A673 (cell line): ENCODE data around the gene PLA2G6. TPM values are rescaled to one million over a fixed set of nuclear protein-coding genes. Genes with fewer than 3 reads are reported as not detected.

Experiments used
- BruUV-seq: library from RNA; stranded (reverse); fragments of 400-500 nt; replicated peaks from 2 replicates; lab custom pipeline; 2021; lab: Mats Ljungman, UMichigan
- CTCF ChIA-PET: fragments of 300-600 bp; sonication (Branson Sonifier 250); formaldehyde crosslinking; loops from one replicate; lab custom pipeline; 2022; ENCODE audit warnings: antibody characterized with exemption; lab: Charles Lee
- POLR2A ChIA-PET: fragments of 300-600 bp; sonication (Branson Sonifier 250); formaldehyde crosslinking; loops from one replicate; lab custom pipeline; 2022; ENCODE audit warnings: antibody characterized with exemption; ENCODE audit not compliant: low non-redundant PET; lab: Charles Lee
- DNase-seq: peaks from one replicate; pipeline ENCODE4 v3.0.0-alpha.2; 2015; ENCODE audit warnings: low spot score
- H3K27ac ChIP-seq: fragments of 200-600 bp; sonication (generic); 2 replicates; pipeline ENCODE4 v1.5.1; 2016; ENCODE audit warnings: mixed run types, low read depth, mild to moderate bottlenecking, mixed read lengths, antibody characterized with exemption, low read length; ENCODE audit not compliant: poor library complexity, severe bottlenecking
- H3K27me3 ChIP-seq: fragments of 200-600 bp; sonication (generic); replicated peaks from 2 replicates; pipeline ENCODE4 v1.6.1; 2017; ENCODE audit warnings: mixed run types, low read depth, mild to moderate bottlenecking, mixed read lengths, antibody characterized with exemption, low read length; ENCODE audit not compliant: insufficient read depth, poor library complexity
- H3K36me3 ChIP-seq: fragments of 200-600 bp; sonication (generic); 2 replicates; pipeline ENCODE4 v1.6.1; 2016; ENCODE audit warnings: mixed run types, mild to moderate bottlenecking, mixed read lengths, antibody characterized with exemption, low read length; ENCODE audit not compliant: insufficient read depth, poor library complexity, severe bottlenecking
- H3K4me1 ChIP-seq: fragments of 200-600 bp; sonication (generic); 2 replicates; pipeline ENCODE4 v1.6.1; 2017; ENCODE audit warnings: mixed run types, mild to moderate bottlenecking, mixed read lengths, antibody characterized with exemption, low read length; ENCODE audit not compliant: insufficient read depth, poor library complexity, severe bottlenecking
- H3K4me3 ChIP-seq: fragments of 200-600 bp; sonication (generic); 2 replicates; pipeline ENCODE4 v1.5.1; 2016; ENCODE audit warnings: low read depth, mixed run types, mild to moderate bottlenecking, mixed read lengths, low read length; ENCODE audit not compliant: poor library complexity, severe bottlenecking
- H3K9me3 ChIP-seq: fragments of 200-600 bp; sonication (generic); 2 replicates; pipeline ENCODE4 v1.6.1; 2016; ENCODE audit warnings: mixed run types, low read depth, mild to moderate bottlenecking, mixed read lengths, antibody characterized with exemption, low read length; ENCODE audit not compliant: poor library complexity, severe bottlenecking
- EZH2 ChIP-seq: fragments of 200-600 bp; sonication (generic); IDR thresholded peaks from 2 replicates; pipeline ENCODE4 v1.6.1; 2017; ENCODE audit warnings: borderline replicate concordance, low read depth, mild to moderate bottlenecking, mixed read lengths, antibody characterized with exemption, low read length; ENCODE audit not compliant: poor library complexity, severe bottlenecking
- intact Hi-C: fragments of 100-400 bp; cut with micrococcal nuclease; formaldehyde crosslinking; loops from one replicate; pipeline ENCODE4 v1.10.0; 2022; ENCODE audit not compliant: unreplicated experiment
- total RNA-seq: library from RNA; stranded (reverse); gene quantifications from 2 replicates; pipeline ENCODE4 v1.2.3, GENCODE V29; 2021
- TF ChIP-seq, protein P1 (sequence below): fragments of 300-800, 200-600 bp; sonication (generic); conservative IDR thresholded peaks from 2 replicates; pipeline ENCODE4 v1.5.1; 2017; ENCODE audit warnings: low read depth, mild to moderate bottlenecking, antibody characterized with exemption, low read length, moderate library complexity, mixed read lengths

PLA2G6 gene
- total RNA-seq, 1 experiment from 2014 or later = 31.8 TPM

DNA sequence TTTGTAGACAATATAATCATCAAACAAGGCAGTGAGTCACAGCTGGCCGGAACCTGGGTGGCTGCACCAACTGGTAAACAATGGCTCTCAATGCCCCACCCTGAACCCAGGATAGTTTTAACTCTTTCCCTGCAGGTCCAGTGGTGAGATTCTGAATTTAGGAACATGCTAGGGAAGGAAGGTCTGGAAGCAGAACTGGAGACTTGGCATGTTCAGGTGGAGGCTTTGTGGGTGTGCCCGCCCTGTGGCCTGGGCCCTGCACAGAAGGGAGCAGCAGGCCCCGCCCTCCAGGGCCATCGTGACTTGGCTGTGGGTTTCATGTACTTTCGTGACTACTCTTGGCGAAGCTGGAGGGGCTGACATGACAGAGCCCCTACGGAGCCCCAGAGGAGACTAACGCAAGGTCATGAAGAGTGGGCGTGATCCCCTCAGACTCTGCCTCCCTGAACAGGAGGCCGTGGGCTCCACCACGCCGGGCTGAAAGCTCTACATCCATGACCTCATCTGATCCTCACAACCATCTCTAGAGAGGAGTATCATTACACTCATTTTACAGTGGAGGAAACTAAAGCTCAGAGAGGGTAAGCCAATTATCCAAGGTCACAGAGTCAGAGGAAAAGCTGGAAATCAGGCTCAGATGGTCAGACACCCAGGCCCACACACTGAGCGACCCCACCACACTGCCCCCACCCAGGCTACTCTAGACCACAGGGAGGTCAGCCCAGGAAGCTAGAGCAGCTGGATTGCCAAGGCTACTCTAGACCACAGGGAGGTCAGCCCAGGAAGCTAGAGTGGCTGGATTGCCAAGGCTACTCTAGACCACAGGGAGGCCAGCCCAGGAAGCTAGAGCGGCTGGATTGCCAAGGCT, 47.5 kb upstream of the PLA2G6 start:
- no peaks in the 10 kb centered on the region for H3K27me3 ChIP-seq
- peaks cover 10% of the 10 kb centered on the region for H3K36me3 ChIP-seq
- ChIA-PET POLR2A (no interaction called here), CTCF (interaction anchor here (1.6 kb wide), 1 partner anchor 177 kb away, joined by 5 read pairs; no protein-coding TSS in a partner anchor)
- intact Hi-C loops = no loop called here
- no peaks in the 10 kb centered on the region for H3K4me1 ChIP-seq
- no TSS peak for BruUV-seq
- no peak for DNase-seq
- H3K27ac ChIP-seq = peak overlapping the region; percentile 8
- no peak overlapping the region for H3K4me3 ChIP-seq
- H3K9me3 ChIP-seq = no peaks in the 10 kb centered on the region
- TF ChIP-seq, protein P1, sequence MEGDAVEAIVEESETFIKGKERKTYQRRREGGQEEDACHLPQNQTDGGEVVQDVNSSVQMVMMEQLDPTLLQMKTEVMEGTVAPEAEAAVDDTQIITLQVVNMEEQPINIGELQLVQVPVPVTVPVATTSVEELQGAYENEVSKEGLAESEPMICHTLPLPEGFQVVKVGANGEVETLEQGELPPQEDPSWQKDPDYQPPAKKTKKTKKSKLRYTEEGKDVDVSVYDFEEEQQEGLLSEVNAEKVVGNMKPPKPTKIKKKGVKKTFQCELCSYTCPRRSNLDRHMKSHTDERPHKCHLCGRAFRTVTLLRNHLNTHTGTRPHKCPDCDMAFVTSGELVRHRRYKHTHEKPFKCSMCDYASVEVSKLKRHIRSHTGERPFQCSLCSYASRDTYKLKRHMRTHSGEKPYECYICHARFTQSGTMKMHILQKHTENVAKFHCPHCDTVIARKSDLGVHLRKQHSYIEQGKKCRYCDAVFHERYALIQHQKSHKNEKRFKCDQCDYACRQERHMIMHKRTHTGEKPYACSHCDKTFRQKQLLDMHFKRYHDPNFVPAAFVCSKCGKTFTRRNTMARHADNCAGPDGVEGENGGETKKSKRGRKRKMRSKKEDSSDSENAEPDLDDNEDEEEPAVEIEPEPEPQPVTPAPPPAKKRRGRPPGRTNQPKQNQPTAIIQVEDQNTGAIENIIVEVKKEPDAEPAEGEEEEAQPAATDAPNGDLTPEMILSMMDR = no peak
- TF ChIP-seq EZH2 = no peak

DNA sequence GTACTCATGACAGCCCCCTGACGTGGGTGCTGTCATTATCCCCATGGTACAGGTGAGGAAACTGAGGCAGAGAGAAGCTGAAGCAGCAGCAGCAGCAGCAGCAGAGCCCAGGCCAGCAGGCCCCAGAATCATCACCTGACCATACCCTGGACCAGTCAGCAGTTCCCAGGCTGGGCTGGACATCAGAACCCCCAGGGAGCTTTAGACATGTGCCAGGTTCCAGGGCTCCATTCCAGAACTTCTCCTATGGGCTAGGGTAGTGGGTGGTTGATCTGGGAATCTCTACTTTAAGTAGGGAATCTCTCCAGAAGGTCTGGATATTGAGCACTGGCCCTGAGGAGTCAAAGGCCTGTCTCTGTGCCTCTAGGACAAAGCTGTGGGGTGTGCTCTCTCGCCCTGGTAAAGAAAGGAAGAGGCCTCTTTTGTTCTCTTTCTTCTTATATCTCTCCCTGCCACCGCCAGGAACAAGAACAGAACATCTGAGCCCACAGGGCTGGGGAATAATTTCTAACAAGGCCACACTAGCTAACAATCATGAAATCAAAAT, 46.8 kb upstream of the PLA2G6 start:
- H3K27me3 ChIP-seq = no peaks in the 10 kb centered on the region
- H3K9me3 ChIP-seq = no peaks in the 10 kb centered on the region
- H3K27ac ChIP-seq = no peak overlapping the region
- no peak for TF ChIP-seq EZH2
- TF ChIP-seq, protein P1 = no peak
- H3K4me3 ChIP-seq = no peak overlapping the region
- no peaks in the 10 kb centered on the region for H3K4me1 ChIP-seq
- ChIA-PET POLR2A (no interaction called here), CTCF (no interaction called here)
- intact Hi-C loops = no loop called here
- BruUV-seq = no TSS peak
- DNase-seq = no peak
- H3K36me3 ChIP-seq = peaks cover 10% of the 10 kb centered on the region

DNA sequence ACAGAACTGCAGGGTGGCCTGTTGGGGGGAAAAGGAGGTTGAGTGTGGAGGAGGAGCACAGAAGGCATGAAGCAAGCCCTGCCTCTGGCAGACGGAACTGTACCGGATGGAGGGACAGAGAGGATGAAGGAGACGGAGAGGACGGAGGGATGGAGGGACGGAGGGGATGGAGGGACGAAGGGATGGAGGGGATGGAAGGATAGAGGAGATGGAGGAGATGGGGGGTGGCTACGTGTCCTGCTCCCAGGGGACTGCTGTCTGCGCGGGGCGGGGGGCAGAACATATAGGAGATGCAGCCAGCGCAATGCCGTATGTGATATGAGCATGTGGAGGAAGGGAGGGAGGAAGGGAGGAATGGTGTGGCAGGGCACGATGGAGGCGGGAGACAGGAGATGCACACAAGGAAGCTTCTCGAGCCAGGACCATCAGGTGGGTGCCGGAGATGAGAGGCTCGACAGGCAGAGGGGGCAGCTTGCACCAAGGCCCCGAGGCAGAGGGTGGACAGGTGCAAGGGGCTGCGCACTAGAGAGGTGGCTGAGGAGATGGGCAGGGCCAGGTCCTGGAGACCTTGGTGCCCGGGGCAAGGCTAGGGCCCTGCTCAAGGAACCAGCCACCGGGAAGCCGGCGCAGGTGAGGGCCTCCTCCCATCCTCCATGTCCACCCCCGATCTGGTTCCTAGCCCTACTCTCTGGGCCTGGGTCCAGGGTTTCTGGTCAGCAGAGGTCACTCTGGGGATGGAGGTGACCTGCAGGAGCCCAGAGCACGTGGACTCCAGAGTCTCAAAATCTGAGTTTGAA, 45.4 kb upstream of the PLA2G6 start:
- TF ChIP-seq EZH2 = no peak
- TF ChIP-seq, protein P1 = no peak
- no peak for DNase-seq
- no TSS peak for BruUV-seq
- Histone ChIP-seq H3K27me3 (no peaks in the 10 kb centered on the region), H3K36me3 (peaks cover 10% of the 10 kb centered on the region), H3K9me3 (no peaks in the 10 kb centered on the region), H3K4me1 (no peaks in the 10 kb centered on the region), H3K27ac (no peak overlapping the region), H3K4me3 (no peak overlapping the region)
- ChIA-PET POLR2A (no interaction called here), CTCF (no interaction called here)
- intact Hi-C loops = no loop called here
